Amniotic stem cell (primary cell): ENCODE measurements around the gene INHBB.
"Not testable (repeated sequence)": the region's sequence is repeated elsewhere in the genome, so short reads cannot be mapped to it uniquely, and the experiment has no call there.

Experiments used
- DNase-seq: peaks from one replicate; lab custom pipeline; 2025; lab: John Stamatoyannopoulos, UW

The INHBB gene

GRCh38 chr2:120381661-120382060 is 35.7 kb downstream of the INHBB start:
- DNase-seq: no peak

- no peak for DNase-seq
Measured at GRCh38 chr2:120382541-120383144, 36.7 kb downstream of the INHBB start.

- no peak for DNase-seq
Measured at GRCh38 chr2:120383191-120383590, 37.3 kb downstream of the INHBB start.

GRCh38 chr2:120383631-120384340 is 37.9 kb downstream of the INHBB start:
- DNase-seq: no peak

- no peak for DNase-seq
Measured at GRCh38 chr2:120384486-120385354, 38.8 kb downstream of the INHBB start.

GRCh38 chr2:120385355-120386127 is 39.6 kb downstream of the INHBB start:
- no peak for DNase-seq

GRCh38 chr2:120388222-120389035 is 42.5 kb downstream of the INHBB start:
- DNase-seq: no peak

- DNase-seq: no peak
Measured at GRCh38 chr2:120389036-120389391, 43.1 kb downstream of the INHBB start.

- no peak for DNase-seq
Measured at GRCh38 chr2:120390381-120391055, 44.6 kb downstream of the INHBB start.

GRCh38 chr2:120391382-120391781 is 45.4 kb downstream of the INHBB start:
- DNase-seq: not testable (repeated sequence)

GRCh38 chr2:120391911-120392665 is 46.2 kb downstream of the INHBB start:
- DNase-seq: no peak

- no peak for DNase-seq
Measured at GRCh38 chr2:120392923-120393322, 47.0 kb downstream of the INHBB start.

- no peak for DNase-seq
Measured at GRCh38 chr2:120393456-120393855, 47.5 kb downstream of the INHBB start.

GRCh38 chr2:120394764-120395163 is 48.8 kb downstream of the INHBB start:
- no peak for DNase-seq

GRCh38 chr2:120395221-120396012 is 49.5 kb downstream of the INHBB start:
- DNase-seq: no peak

GRCh38 chr2:120396013-120396860 is 50.3 kb downstream of the INHBB start:
- DNase-seq: no peak

GRCh38 chr2:120396861-120397811 is 51.2 kb downstream of the INHBB start:
- no peak for DNase-seq
